K562 (cell line): ENCODE data around the gene FRYL. TPM values are rescaled to one million over a fixed set of nuclear protein-coding genes. Genes with fewer than 3 reads are reported as not detected.

Experiments
- ATAC-seq: fragments of 200-7000 bp; cut with Tn5 transposase; 3 replicates; pipeline ENCODE4 v1.9.1; 2020; ENCODE audit warnings: moderate library complexity
- BruUV-seq: library from RNA; stranded (reverse); fragments of 400-500 nt; replicated peaks from 2 replicates; lab custom pipeline; 2021; lab: Mats Ljungman, UMichigan
- CTCF ChIA-PET: fragments of 300-600 bp; formaldehyde crosslinking; extraction: SDS; loops from one replicate; lab custom pipeline; 2021; ENCODE audit warnings: low intra/inter-chr PET ratio; lab: Yijun Ruan, JAX
- POLR2A ChIA-PET: fragments of 300-600, 350-650 bp; sonication (Branson Sonifier 250); formaldehyde crosslinking; extraction: SDS; loops from one replicate; lab custom pipeline; 2021; ENCODE audit warnings: antibody characterized with exemption, inconsistent platforms; lab: Yijun Ruan, JAX
- DNase-seq, 4 experiments: peaks; one replicate each; pipeline versions ENCODE4 v3.0.0 to v3.0.0-alpha.2; 2011 to 2018; ENCODE audit warnings: low spot score in 3 of 4, mixed read lengths in 3 of 4; ENCODE audit errors: extremely low read depth in 1 of 4
- FAIRE-seq: peaks from 2 replicates; lab custom pipeline; 2011; peaks lifted over from hg19 to GRCh38; lab: Jason Lieb, UNC
- H2AFZ ChIP-seq: 2 replicates; pipeline ENCODE4 v1.6.0; 2011; ENCODE audit warnings: low read depth, low read length, control low read depth, inconsistent platforms
- H3K27ac ChIP-seq: fragments of 200-600 bp; 3 replicates; pipeline ENCODE4 v1.8.0; 2011; ENCODE audit warnings: low read depth, mild to moderate bottlenecking, control low read depth, inconsistent platforms, low read length, moderate library complexity, mixed read lengths; ENCODE audit errors: extremely low read depth
- H3K27me3 ChIP-seq, 2 experiments: fragments of 300-600 bp in 1 of 2; 2 replicates in 1 of 2; 3 replicates in 1 of 2; pipeline versions ENCODE4 v1.6.0 to v1.8.0; 2011; ENCODE audit warnings: inconsistent platforms in 2 of 2, low read length in 2 of 2, mild to moderate bottlenecking in 1 of 2, mixed read lengths in 1 of 2, moderate library complexity in 1 of 2; ENCODE audit not compliant: control insufficient read depth in 2 of 2, insufficient read depth in 2 of 2
- H3K36me3 ChIP-seq: fragments of 300-600 bp; 3 replicates; pipeline ENCODE4 v1.8.0; 2011; ENCODE audit warnings: mild to moderate bottlenecking, low read length, inconsistent platforms; ENCODE audit not compliant: control insufficient read depth, insufficient read depth
- H3K4me1 ChIP-seq, 2 experiments: fragments of 200-600 bp in 1 of 2; replicated peaks in 1 of 2; 2 replicates in 1 of 2; 3 replicates in 1 of 2; pipeline versions ENCODE4 v1.5.1 to v1.8.0; 2011; ENCODE audit warnings: inconsistent platforms in 2 of 2, low read length in 2 of 2, mild to moderate bottlenecking in 1 of 2, mixed read lengths in 1 of 2, moderate library complexity in 1 of 2; ENCODE audit not compliant: control insufficient read depth in 2 of 2, insufficient read depth in 2 of 2
- H3K4me2 ChIP-seq: 2 replicates; pipeline ENCODE4 v1.6.1; 2011; ENCODE audit warnings: low read length, control low read depth, inconsistent platforms, mixed read lengths; ENCODE audit not compliant: insufficient read depth
- H3K4me3 ChIP-seq: fragments of 200-600 bp; sonication (generic), shearing (Covaris generic); 2 replicates; pipeline ENCODE4 v1.5.1; 2016; ENCODE audit warnings: control low read depth, inconsistent platforms
- H3K79me2 ChIP-seq: fragments of 200-600 bp; 3 replicates; pipeline ENCODE4 v1.8.0; 2011; ENCODE audit warnings: low read length, inconsistent platforms; ENCODE audit not compliant: control insufficient read depth, insufficient read depth
- H3K9ac ChIP-seq, 2 experiments: 2 replicates each; pipeline versions ENCODE4 v1.6.0 to v1.6.1; 2011; ENCODE audit warnings: low read depth in 2 of 2, low read length in 2 of 2, control low read depth in 1 of 2, inconsistent platforms in 1 of 2, mild to moderate bottlenecking in 1 of 2, mixed read lengths in 1 of 2; ENCODE audit not compliant: insufficient read depth in 1 of 2
- H3K9me1 ChIP-seq: one replicate; pipeline ENCODE4 v1.6.0; 2011; ENCODE audit warnings: inconsistent platforms, mild to moderate bottlenecking, low read length, moderate library complexity; ENCODE audit not compliant: control insufficient read depth, insufficient read depth
- H3K9me3 ChIP-seq: replicated peaks from 2 replicates; pipeline ENCODE4 v1.5.1; 2011; ENCODE audit warnings: low read depth, low read length, inconsistent platforms; ENCODE audit not compliant: control insufficient read depth, insufficient read depth
- H4K20me1 ChIP-seq: replicated peaks from 2 replicates; pipeline ENCODE4 v1.6.1; 2011; ENCODE audit warnings: low read length, inconsistent platforms, mixed read lengths; ENCODE audit not compliant: control insufficient read depth, insufficient read depth
- ARID1B ChIP-seq: fragments of 450-650 bp; IDR thresholded peaks from 2 replicates; pipeline ENCODE4 v1.6.1; 2016; ENCODE audit warnings: antibody characterized with exemption, mild to moderate bottlenecking, inconsistent platforms
- ARNT ChIP-seq, 2 experiments: fragments of 450-650 bp; IDR thresholded peaks; 2 replicates each; pipeline ENCODE4 v1.6.1; 2016; ENCODE audit warnings: mild to moderate bottlenecking in 1 of 2
- BRD4 ChIP-seq: fragments of 200-600 bp; sonication (generic); IDR thresholded peaks from 2 replicates; pipeline ENCODE4 v1.6.1; 2017; ENCODE audit warnings: inconsistent platforms
- ILK ChIP-seq: fragments of 450-650 bp; IDR thresholded peaks from 2 replicates; pipeline ENCODE4 v1.6.1; 2016; ENCODE audit warnings: missing genetic modification characterization, low read depth, mild to moderate bottlenecking, missing compliant biosample characterization, moderate library complexity, borderline replicate concordance
- SMAD2 ChIP-seq: fragments of 150-350 bp; IDR thresholded peaks from 2 replicates; pipeline ENCODE4 v1.6.1; 2014; ENCODE audit warnings: low read depth, mild to moderate bottlenecking, low read length
- TEAD2 ChIP-seq: fragments of 450-650 bp; IDR thresholded peaks from 2 replicates; pipeline ENCODE4 v1.6.1; 2016; ENCODE audit warnings: missing genetic modification characterization, control low read depth, missing compliant biosample characterization
- ZC3H8 ChIP-seq: fragments of 450-650 bp; IDR thresholded peaks from 2 replicates; pipeline ENCODE4 v1.6.1; 2017
- ZKSCAN8 ChIP-seq: fragments of 200-800 bp; sonication (Bioruptor generic); IDR thresholded peaks from 2 replicates; pipeline ENCODE4 v1.6.1; 2016; ENCODE audit warnings: missing genetic modification characterization, missing compliant biosample characterization
- ZNF143 ChIP-seq: sonication (generic); formaldehyde crosslinking; IDR thresholded peaks from 2 replicates; pipeline ENCODE4 v1.9.0; 2022; ENCODE audit warnings: mild to moderate bottlenecking, missing genetic modification reagents
- WGBS: fragments of 100-300 bp; shearing (Covaris generic); methylation state at CpG from one replicate; pipeline ENCODE4 v1.1.6; 2016; ENCODE audit warnings: low coverage, mixed read lengths; ENCODE audit not compliant: insufficient coverage; ENCODE audit errors: missing lambda C conversion rate; 5-methylcytosine and 5-hydroxymethylcytosine counted together
- in situ Hi-C: fragments of 300-500 bp; cut with MboI; formaldehyde crosslinking; loops from 4 replicates; pipeline ENCODE4 v1.15.0; 2018; ENCODE audit warnings: inconsistent platforms, mixed read lengths
- intact Hi-C: fragments of 100-400 bp; cut with micrococcal nuclease; formaldehyde crosslinking; loops from 2 replicates; pipeline ENCODE4 v1.14.2; 2022
- polyA plus RNA-seq, 8 experiments: library from polyadenylated mRNA; depleted of rRNA in 4 of 8; stranded (reverse) in 5 of 8; unstranded in 3 of 8; fragments of >200 nt; fragmentation: Nextera tagmentation in 2 of 8; fragmentation: Illumina TruSeq in 1 of 8; extraction: Ambion mirVana in 2 of 8; extraction: Trizol in 1 of 8; gene quantifications; 2 replicates each; pipeline versions ENCODE4 v1.2.1 to v1.2.3, GENCODE V29; 2011 to 2014; ENCODE audit warnings: inconsistent platforms in 1 of 8, missing spikeins in 1 of 8
- total RNA-seq, 7 experiments: library from RNA; depleted of rRNA in 6 of 7; stranded (reverse); fragments of >200 nt in 6 of 7; fragmentation: Illumina TruSeq in 2 of 7; extraction: Trizol in 2 of 7; gene quantifications; 2 replicates each; pipeline versions ENCODE4 v1.2.1 to v1.2.3, GENCODE V29; 2011 to 2021; ENCODE audit warnings: low replicate concordance in 1 of 7
- TF ChIP-seq, protein P1 (sequence below): fragments of 450-650 bp; IDR thresholded peaks from 2 replicates; pipeline ENCODE4 v1.6.1; 2016; ENCODE audit warnings: borderline replicate concordance
- TF ChIP-seq, protein P2 (sequence below): fragments of 200-800 bp; sonication (Bioruptor generic); IDR thresholded peaks from 2 replicates; pipeline ENCODE4 v1.6.1; 2017; ENCODE audit warnings: missing genetic modification characterization, missing compliant biosample characterization

Gene FRYL
- total and polyA plus RNA-seq, 9 of the 15 experiments (the other 6 are each of a cell fraction or from before 2014, with no cell fraction given), result 7.2 to 34.9 (median 15.9) TPM

DNA sequence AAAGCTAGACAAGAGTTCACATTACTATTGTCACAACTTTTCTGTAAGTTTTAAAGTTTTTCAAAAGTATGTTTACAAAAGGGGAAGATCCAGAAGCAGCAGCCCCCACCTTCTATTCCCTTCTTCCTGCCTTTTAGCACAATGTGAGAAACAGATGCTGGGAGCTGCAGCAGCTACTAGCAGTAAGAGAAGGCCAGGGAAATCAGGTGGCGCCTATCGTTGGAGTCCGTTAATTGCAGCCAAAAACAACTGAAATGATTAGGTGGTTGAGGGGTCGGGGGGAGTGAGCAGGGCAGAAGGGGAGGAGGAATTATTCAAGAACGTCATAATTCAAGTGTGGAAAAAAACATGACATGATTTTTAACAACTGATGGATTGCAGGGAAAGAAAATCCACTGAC lies 27.4 kb downstream of the FRYL start:
- no peak for TF ChIP-seq SMAD2
- TF ChIP-seq, protein P1, sequence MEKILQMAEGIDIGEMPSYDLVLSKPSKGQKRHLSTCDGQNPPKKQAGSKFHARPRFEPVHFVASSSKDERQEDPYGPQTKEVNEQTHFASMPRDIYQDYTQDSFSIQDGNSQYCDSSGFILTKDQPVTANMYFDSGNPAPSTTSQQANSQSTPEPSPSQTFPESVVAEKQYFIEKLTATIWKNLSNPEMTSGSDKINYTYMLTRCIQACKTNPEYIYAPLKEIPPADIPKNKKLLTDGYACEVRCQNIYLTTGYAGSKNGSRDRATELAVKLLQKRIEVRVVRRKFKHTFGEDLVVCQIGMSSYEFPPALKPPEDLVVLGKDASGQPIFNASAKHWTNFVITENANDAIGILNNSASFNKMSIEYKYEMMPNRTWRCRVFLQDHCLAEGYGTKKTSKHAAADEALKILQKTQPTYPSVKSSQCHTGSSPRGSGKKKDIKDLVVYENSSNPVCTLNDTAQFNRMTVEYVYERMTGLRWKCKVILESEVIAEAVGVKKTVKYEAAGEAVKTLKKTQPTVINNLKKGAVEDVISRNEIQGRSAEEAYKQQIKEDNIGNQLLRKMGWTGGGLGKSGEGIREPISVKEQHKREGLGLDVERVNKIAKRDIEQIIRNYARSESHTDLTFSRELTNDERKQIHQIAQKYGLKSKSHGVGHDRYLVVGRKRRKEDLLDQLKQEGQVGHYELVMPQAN, result no peak
- no peak for TF ChIP-seq TEAD2
- no peak for TF ChIP-seq ZKSCAN8 (CRISPR knock-in tag)
- no peak for TF ChIP-seq ZNF143
- no peak for TF ChIP-seq ZC3H8
- TF ChIP-seq ILK (tag), result no peak
- no peak for TF ChIP-seq BRD4
- 0 out of 2 replicates have a peak, but pooled peaks have one; percentile 9 for TF ChIP-seq ARID1B
- TF ChIP-seq, protein P2, sequence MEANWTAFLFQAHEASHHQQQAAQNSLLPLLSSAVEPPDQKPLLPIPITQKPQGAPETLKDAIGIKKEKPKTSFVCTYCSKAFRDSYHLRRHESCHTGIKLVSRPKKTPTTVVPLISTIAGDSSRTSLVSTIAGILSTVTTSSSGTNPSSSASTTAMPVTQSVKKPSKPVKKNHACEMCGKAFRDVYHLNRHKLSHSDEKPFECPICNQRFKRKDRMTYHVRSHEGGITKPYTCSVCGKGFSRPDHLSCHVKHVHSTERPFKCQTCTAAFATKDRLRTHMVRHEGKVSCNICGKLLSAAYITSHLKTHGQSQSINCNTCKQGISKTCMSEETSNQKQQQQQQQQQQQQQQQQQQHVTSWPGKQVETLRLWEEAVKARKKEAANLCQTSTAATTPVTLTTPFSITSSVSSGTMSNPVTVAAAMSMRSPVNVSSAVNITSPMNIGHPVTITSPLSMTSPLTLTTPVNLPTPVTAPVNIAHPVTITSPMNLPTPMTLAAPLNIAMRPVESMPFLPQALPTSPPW (CRISPR knock-in tag), result peak; percentile 29; the same call in 1 of the 2 replicates
- TF ChIP-seq ARNT (IDR thresholded peaks at IDR 0.05), result no peak
- H3K4me3 ChIP-seq, result no peak overlapping the region
- ChIA-PET CTCF (no interaction called here), POLR2A (interaction anchor here (0.7 to 1.9 kb wide), 3 partner anchors 12 to 26 kb away, joined by 3 to 4 read pairs (median 4); no protein-coding TSS in a partner anchor)
- 18% methylated on average over 5 of the region's 5 CpGs for WGBS
- ATAC-seq, result peak; percentile 42; the same call in 2 of the 3 replicates
- peaks cover 69% of the 10 kb centered on the region for H3K79me2 ChIP-seq
- H3K27ac ChIP-seq, result no peak overlapping the region
- 0 out of 2 replicates have a peak, but pooled peaks cover 18% of the 10 kb centered on the region for H4K20me1 ChIP-seq
- DNase-seq, result no peak
- intact Hi-C loops, result no loop called here
- no peaks in the 10 kb centered on the region for H3K9me3 ChIP-seq
- no peaks in the 10 kb centered on the region for H3K9me1 ChIP-seq
- H2AFZ ChIP-seq, result no peak overlapping the region
- no peak overlapping the region for H3K4me2 ChIP-seq
- in situ Hi-C loops, result no loop called here
- BruUV-seq, result no TSS peak
- H3K27me3 ChIP-seq, result no peaks in the 10 kb centered on the region
- H3K4me1 ChIP-seq, result peaks cover 6 to 19% of the 10 kb centered on the region in 2 experiments; a peak in 4 of 5 replicates
- H3K9ac ChIP-seq, result no peak overlapping the region
- no peaks in the 10 kb centered on the region for H3K36me3 ChIP-seq
- peak; percentile 70 for FAIRE-seq
